ENCODE results near the gene CCNI2.

Gene CCNI2

DNA sequence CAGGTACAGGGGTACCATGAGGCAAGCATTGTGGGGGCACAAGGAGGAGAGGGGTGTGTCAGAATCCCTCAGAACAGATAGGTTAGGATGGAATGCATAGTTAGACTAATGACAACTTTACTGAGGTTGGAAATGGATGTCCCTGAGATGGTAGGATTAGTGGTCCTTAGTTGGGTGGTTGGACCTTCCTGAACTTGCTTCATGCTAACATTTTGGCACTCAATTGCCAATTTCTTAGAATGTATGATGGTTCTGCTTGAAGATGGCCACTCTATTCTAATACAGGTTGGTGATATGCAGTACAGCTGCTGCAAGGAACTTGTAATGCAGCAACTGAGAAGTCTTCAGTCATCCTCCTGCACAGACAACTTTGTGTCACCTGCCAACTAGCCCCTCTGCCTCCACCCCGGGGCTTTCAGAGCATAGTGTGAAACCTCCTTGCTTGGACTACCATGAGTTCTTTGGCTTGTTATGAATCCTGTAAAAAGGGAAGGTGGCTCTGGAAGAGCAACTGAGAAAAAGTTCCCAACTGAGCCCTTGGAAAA, 5.4 kb downstream of the CCNI2 start:
- TF ChIP-seq SIN3A (IDR thresholded peaks at IDR 0.05; ENCODE audit: borderline replicate concordance, insufficient read depth, low read length) (no peak), TAF1 (IDR thresholded peaks at IDR 0.05; ENCODE audit: borderline replicate concordance, insufficient read depth, low read length) (no peak), POLR2AphosphoS5 (IDR thresholded peaks at IDR 0.05; ENCODE audit: low read depth, low read length) (no peak), FOXP2 (optimal IDR thresholded peaks at IDR 0.05; ENCODE audit: borderline replicate concordance, extremely low read depth, extremely low read length, insufficient read depth) (no peak)
- TF ChIP-seq, protein P1, sequence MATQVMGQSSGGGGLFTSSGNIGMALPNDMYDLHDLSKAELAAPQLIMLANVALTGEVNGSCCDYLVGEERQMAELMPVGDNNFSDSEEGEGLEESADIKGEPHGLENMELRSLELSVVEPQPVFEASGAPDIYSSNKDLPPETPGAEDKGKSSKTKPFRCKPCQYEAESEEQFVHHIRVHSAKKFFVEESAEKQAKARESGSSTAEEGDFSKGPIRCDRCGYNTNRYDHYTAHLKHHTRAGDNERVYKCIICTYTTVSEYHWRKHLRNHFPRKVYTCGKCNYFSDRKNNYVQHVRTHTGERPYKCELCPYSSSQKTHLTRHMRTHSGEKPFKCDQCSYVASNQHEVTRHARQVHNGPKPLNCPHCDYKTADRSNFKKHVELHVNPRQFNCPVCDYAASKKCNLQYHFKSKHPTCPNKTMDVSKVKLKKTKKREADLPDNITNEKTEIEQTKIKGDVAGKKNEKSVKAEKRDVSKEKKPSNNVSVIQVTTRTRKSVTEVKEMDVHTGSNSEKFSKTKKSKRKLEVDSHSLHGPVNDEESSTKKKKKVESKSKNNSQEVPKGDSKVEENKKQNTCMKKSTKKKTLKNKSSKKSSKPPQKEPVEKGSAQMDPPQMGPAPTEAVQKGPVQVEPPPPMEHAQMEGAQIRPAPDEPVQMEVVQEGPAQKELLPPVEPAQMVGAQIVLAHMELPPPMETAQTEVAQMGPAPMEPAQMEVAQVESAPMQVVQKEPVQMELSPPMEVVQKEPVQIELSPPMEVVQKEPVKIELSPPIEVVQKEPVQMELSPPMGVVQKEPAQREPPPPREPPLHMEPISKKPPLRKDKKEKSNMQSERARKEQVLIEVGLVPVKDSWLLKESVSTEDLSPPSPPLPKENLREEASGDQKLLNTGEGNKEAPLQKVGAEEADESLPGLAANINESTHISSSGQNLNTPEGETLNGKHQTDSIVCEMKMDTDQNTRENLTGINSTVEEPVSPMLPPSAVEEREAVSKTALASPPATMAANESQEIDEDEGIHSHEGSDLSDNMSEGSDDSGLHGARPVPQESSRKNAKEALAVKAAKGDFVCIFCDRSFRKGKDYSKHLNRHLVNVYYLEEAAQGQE (IDR thresholded peaks at IDR 0.05; ENCODE audit: insufficient read depth in 1 of 2, low read depth in 2 of 2, low read length in 2 of 2) = no peak

DNA sequence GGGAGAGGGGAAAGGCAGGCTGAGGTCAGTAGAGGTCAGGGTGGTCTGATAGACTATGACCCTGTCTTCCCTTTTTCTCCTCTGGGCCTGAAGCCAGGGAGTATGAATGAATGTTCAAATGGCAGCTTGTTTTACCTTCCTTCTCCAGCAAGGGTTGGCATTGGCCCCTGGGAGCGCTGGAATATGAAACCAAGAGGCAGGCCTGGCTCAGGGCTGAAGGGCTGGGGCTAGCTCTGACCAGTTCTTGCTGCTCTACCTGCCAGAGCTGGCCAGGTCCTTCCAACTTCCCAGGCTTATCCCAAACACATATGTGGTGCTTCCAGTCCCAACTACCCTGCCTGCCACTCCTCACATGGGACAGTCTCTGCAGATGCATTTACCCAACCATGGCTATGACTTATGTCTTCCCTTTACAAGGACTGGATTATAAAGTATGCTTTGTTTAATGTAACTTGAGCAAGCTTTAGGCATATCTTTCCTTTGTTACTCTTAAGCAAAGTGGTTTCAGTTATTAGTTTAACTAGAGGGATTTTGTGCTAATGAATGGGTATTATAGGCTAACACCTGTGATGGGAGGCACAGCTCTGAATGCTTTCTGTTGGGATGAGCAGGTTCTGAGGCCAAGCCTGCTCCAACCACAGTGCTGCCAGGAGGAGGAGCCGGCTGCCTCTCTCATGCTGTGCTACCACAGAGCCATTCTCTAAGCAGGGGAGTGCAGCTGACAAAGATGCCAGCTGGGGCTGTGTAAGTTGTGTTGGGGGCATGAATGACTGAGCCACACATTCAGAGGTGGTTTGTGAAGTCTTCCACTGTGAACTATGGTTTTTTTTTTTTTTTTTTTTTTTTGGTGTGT, 6.1 kb downstream of the CCNI2 start:
- no peak for TF ChIP-seq FOXP2 (optimal IDR thresholded peaks at IDR 0.05; ENCODE audit: borderline replicate concordance, extremely low read depth, extremely low read length, insufficient read depth)
- no peak for TF ChIP-seq POLR2AphosphoS5 (IDR thresholded peaks at IDR 0.05; ENCODE audit: low read depth, low read length)
- no peak for TF ChIP-seq SIN3A (IDR thresholded peaks at IDR 0.05; ENCODE audit: borderline replicate concordance, insufficient read depth, low read length)
- TF ChIP-seq TAF1 (IDR thresholded peaks at IDR 0.05; ENCODE audit: borderline replicate concordance, insufficient read depth, low read length) = no peak
- TF ChIP-seq, protein P1 (IDR thresholded peaks at IDR 0.05; ENCODE audit: insufficient read depth in 1 of 2, low read depth in 2 of 2, low read length in 2 of 2) = no peak

DNA sequence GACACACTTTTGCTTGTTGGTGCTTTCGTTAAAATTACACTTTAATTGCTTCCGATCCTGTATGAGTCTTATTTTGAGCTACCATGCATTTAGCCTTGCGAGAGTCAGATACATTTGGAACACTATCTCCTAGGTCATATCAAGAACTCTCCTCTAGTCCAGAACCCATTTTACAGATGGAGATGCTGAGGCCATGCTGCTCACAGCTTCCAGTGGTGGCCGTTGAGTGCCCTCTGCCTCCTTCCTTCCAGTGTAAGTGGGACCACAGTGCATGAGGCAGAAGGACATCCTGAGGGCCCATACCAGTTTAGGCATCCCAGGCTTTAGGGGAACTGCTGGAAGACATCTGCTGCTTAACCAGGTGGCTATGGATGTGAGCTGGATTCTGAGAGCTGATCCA, 6.9 kb downstream of the CCNI2 start:
- TF ChIP-seq SIN3A (IDR thresholded peaks at IDR 0.05; ENCODE audit: borderline replicate concordance, insufficient read depth, low read length) (no peak), POLR2AphosphoS5 (IDR thresholded peaks at IDR 0.05; ENCODE audit: low read depth, low read length) (no peak), TAF1 (IDR thresholded peaks at IDR 0.05; ENCODE audit: borderline replicate concordance, insufficient read depth, low read length) (no peak), FOXP2 (optimal IDR thresholded peaks at IDR 0.05; ENCODE audit: borderline replicate concordance, extremely low read depth, extremely low read length, insufficient read depth) (no peak)
- TF ChIP-seq, protein P1 (IDR thresholded peaks at IDR 0.05; ENCODE audit: insufficient read depth in 1 of 2, low read depth in 2 of 2, low read length in 2 of 2) = no peak

DNA sequence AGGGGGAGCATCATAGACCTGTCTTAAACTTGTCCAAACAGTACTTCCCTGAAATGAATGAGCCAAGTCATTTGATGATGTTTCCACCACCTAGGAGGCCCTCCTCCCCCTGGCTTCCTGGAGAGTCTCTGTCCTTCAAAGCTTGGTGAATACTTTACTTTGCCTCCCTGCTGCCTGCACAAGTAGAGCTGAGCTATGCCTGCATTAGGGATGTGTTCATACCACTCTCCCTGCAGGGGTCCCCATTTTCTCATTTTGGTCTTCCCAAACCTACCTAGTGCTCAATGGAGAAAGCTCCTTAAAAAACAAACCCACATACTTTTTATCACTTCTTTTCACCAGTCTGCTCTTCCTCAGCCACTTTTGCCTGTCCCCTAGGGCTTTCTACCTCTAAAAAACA, 7.7 kb downstream of the CCNI2 start:
- TF ChIP-seq FOXP2 (optimal IDR thresholded peaks at IDR 0.05; ENCODE audit: borderline replicate concordance, extremely low read depth, extremely low read length, insufficient read depth) = no peak
- TF ChIP-seq SIN3A (IDR thresholded peaks at IDR 0.05; ENCODE audit: borderline replicate concordance, insufficient read depth, low read length) = no peak
- no peak for TF ChIP-seq TAF1 (IDR thresholded peaks at IDR 0.05; ENCODE audit: borderline replicate concordance, insufficient read depth, low read length)
- TF ChIP-seq, protein P1 (IDR thresholded peaks at IDR 0.05; ENCODE audit: insufficient read depth in 1 of 2, low read depth in 2 of 2, low read length in 2 of 2) = no peak
- no peak for TF ChIP-seq POLR2AphosphoS5 (IDR thresholded peaks at IDR 0.05; ENCODE audit: low read depth, low read length)
